ENCODE measurements around the gene MTR. TPM values are rescaled to one million over a fixed set of nuclear protein-coding genes. Genes with fewer than 3 reads are reported as not detected.
A peak's percentile ranks its signal among the peaks of the same experiment; 100 is the strongest.
"Not testable (repeated sequence)": the region's sequence is repeated elsewhere in the genome, so short reads cannot be mapped to it uniquely, and the experiment has no call there.

The MTR gene
- total RNA-seq, 1 experiment from 2014 or later: 54.6 TPM

DNA sequence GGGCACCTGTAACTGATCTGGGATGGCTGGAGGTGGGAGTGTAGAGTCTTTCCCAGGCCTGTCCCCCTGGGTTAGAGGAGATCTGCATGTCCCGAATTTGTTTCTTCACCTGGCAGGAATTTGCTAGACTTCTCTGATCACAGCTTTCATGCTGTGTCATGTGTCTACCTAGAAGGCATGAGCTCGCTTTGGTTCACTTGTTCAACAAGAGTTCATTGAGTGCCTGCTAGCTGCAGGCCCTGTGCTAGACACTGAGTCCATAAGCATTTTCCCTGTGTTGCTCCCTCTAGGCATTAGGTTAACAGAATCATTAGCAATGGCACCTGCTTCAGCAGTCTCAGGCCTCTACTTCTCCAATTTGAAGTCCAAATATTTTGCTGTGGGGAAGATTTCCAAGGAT is 101.6 kb downstream of the MTR start:
- Mint-ChIP-seq H3K36me3 (ENCODE audit: insufficient read depth, unreplicated experiment) (peaks cover 91% of the 10 kb centered on the region), H3K4me3 (ENCODE audit: unreplicated experiment) (no peak overlapping the region), H3K27ac (ENCODE audit: low read depth, unreplicated experiment) (no peak overlapping the region), H3K9me3 (ENCODE audit: unreplicated experiment) (peaks cover 7% of the 10 kb centered on the region), H3K4me1 (ENCODE audit: insufficient read depth, unreplicated experiment) (no peaks in the 10 kb centered on the region), H3K27me3 (ENCODE audit: insufficient read depth, unreplicated experiment) (no peaks in the 10 kb centered on the region)
- intact Hi-C loops (cut with micrococcal nuclease): no loop called here
- DNase-seq (ENCODE audit: unreplicated experiment): no peak
- ChIA-PET CTCF (interaction anchor here (0.5 to 5.0 kb wide), 12 partner anchors 11 to 665 kb away, joined by 3 to 29 read pairs (median 4); no protein-coding TSS in a partner anchor), POLR2A (interaction anchor here (1.1 kb wide), 1 partner anchor 598 kb away, joined by 3 read pairs; no protein-coding TSS in a partner anchor)
- TF ChIP-seq, protein P1, sequence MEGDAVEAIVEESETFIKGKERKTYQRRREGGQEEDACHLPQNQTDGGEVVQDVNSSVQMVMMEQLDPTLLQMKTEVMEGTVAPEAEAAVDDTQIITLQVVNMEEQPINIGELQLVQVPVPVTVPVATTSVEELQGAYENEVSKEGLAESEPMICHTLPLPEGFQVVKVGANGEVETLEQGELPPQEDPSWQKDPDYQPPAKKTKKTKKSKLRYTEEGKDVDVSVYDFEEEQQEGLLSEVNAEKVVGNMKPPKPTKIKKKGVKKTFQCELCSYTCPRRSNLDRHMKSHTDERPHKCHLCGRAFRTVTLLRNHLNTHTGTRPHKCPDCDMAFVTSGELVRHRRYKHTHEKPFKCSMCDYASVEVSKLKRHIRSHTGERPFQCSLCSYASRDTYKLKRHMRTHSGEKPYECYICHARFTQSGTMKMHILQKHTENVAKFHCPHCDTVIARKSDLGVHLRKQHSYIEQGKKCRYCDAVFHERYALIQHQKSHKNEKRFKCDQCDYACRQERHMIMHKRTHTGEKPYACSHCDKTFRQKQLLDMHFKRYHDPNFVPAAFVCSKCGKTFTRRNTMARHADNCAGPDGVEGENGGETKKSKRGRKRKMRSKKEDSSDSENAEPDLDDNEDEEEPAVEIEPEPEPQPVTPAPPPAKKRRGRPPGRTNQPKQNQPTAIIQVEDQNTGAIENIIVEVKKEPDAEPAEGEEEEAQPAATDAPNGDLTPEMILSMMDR (IDR thresholded peaks at IDR 0.05; ENCODE audit: unreplicated experiment): no peak
- BruUV-seq (replicated peaks): no TSS peak

GRCh38 chr1:236904892-236905741 is 110.0 kb downstream of the MTR start:
- CTCF ChIA-PET: interaction anchor here (0.5 to 0.7 kb wide), 4 partner anchors 144 to 482 kb away, joined by 3 to 6 read pairs (median 4); no protein-coding TSS in a partner anchor
- TF ChIP-seq, protein P1 (IDR thresholded peaks at IDR 0.05; ENCODE audit: unreplicated experiment): no peak
- intact Hi-C loops (cut with micrococcal nuclease): loop anchor here (1.0 to 10.0 kb wide), 4 partner anchors 220 to 660 kb away; no protein-coding TSS in a partner anchor
- H3K4me3 Mint-ChIP-seq (ENCODE audit: unreplicated experiment): no peak overlapping the region
- no peak overlapping the region for H3K27ac Mint-ChIP-seq (ENCODE audit: low read depth, unreplicated experiment)
- no peaks in the 10 kb centered on the region for H3K27me3 Mint-ChIP-seq (ENCODE audit: insufficient read depth, unreplicated experiment)
- POLR2A ChIA-PET: interaction anchor here (0.6 to 1.4 kb wide), 3 partner anchors 12 to 301 kb away, joined by 3 to 4 read pairs (median 4); partner anchors contain the start of gene HEATR1
- peaks cover 24% of the 10 kb centered on the region for H3K9me3 Mint-ChIP-seq (ENCODE audit: unreplicated experiment)
- H3K36me3 Mint-ChIP-seq (ENCODE audit: insufficient read depth, unreplicated experiment): peaks cover 29% of the 10 kb centered on the region
- peaks cover 11% of the 10 kb centered on the region for H3K4me1 Mint-ChIP-seq (ENCODE audit: insufficient read depth, unreplicated experiment)
- TSS peak; percentile 4 for BruUV-seq (replicated peaks)
- DNase-seq (ENCODE audit: unreplicated experiment): peak; percentile 96

GRCh38 chr1:236907205-236907604 is 112.1 kb downstream of the MTR start:
- Mint-ChIP-seq H3K36me3 (ENCODE audit: insufficient read depth, unreplicated experiment) (peaks cover 11% of the 10 kb centered on the region), H3K4me1 (ENCODE audit: insufficient read depth, unreplicated experiment) (peaks cover 11% of the 10 kb centered on the region), H3K27me3 (ENCODE audit: insufficient read depth, unreplicated experiment) (no peaks in the 10 kb centered on the region), H3K27ac (ENCODE audit: low read depth, unreplicated experiment) (no peak overlapping the region), H3K4me3 (ENCODE audit: unreplicated experiment) (no peak overlapping the region), H3K9me3 (ENCODE audit: unreplicated experiment) (peaks cover 18% of the 10 kb centered on the region)
- TF ChIP-seq, protein P1 (IDR thresholded peaks at IDR 0.05; ENCODE audit: unreplicated experiment): no peak
- no peak for DNase-seq (ENCODE audit: unreplicated experiment)
- CTCF ChIA-PET: interaction anchor here (0.7 to 0.8 kb wide), 2 partner anchors 9 to 98 kb away, joined by 3 read pairs; no protein-coding TSS in a partner anchor
- BruUV-seq (replicated peaks): no TSS peak
- intact Hi-C loops (cut with micrococcal nuclease): loop anchor here (5.0 to 10.0 kb wide), 3 partner anchors 218 to 658 kb away; no protein-coding TSS in a partner anchor
- POLR2A ChIA-PET: interaction anchor here (1.3 kb wide), 1 partner anchor 12 kb away, joined by 3 read pairs; no protein-coding TSS in a partner anchor

- ChIA-PET POLR2A (interaction anchor here (0.7 to 1.0 kb wide), 2 partner anchors 298 to 345 kb away, joined by 4 to 5 read pairs; no protein-coding TSS in a partner anchor), CTCF (interaction anchor here (0.6 to 1.6 kb wide), 6 partner anchors 9 to 479 kb away, joined by 3 to 7 read pairs (median 3); no protein-coding TSS in a partner anchor)
- TF ChIP-seq, protein P1 (IDR thresholded peaks at IDR 0.05; ENCODE audit: unreplicated experiment): no peak
- Mint-ChIP-seq H3K27ac (ENCODE audit: low read depth, unreplicated experiment) (no peak overlapping the region), H3K36me3 (ENCODE audit: insufficient read depth, unreplicated experiment) (peaks cover 11% of the 10 kb centered on the region), H3K4me3 (ENCODE audit: unreplicated experiment) (no peak overlapping the region), H3K9me3 (ENCODE audit: unreplicated experiment) (peaks cover 18% of the 10 kb centered on the region), H3K4me1 (ENCODE audit: insufficient read depth, unreplicated experiment) (peaks cover 16% of the 10 kb centered on the region), H3K27me3 (ENCODE audit: insufficient read depth, unreplicated experiment) (no peaks in the 10 kb centered on the region)
- no TSS peak for BruUV-seq (replicated peaks)
- DNase-seq (ENCODE audit: unreplicated experiment): no peak
- intact Hi-C loops (cut with micrococcal nuclease): loop anchor here (5.0 to 10.0 kb wide), 3 partner anchors 216 to 656 kb away; no protein-coding TSS in a partner anchor
Observed at GRCh38 chr1:236908669-236909068, 113.6 kb downstream of the MTR start.

- intact Hi-C loops (cut with micrococcal nuclease); DNase-seq (ENCODE audit: unreplicated experiment); H3K27me3 Mint-ChIP-seq (ENCODE audit: insufficient read depth, unreplicated experiment); H3K27ac Mint-ChIP-seq (ENCODE audit: low read depth, unreplicated experiment); BruUV-seq (replicated peaks); H3K4me1 Mint-ChIP-seq (ENCODE audit: insufficient read depth, unreplicated experiment); H3K4me3 Mint-ChIP-seq (ENCODE audit: unreplicated experiment); H3K36me3 Mint-ChIP-seq (ENCODE audit: insufficient read depth, unreplicated experiment); POLR2A ChIA-PET; CTCF ChIA-PET: not testable (repeated sequence)
- H3K9me3 Mint-ChIP-seq (ENCODE audit: unreplicated experiment): peaks cover 18% of the 10 kb centered on the region
Observed at GRCh38 chr1:236911047-236911446, 116.0 kb downstream of the MTR start.

Measured in MCF 10A (cell line).